Endothelial cell of umbilical vein (primary cell): ENCODE measurements around the gene SMAD1. TPM values are rescaled to one million over a fixed set of nuclear protein-coding genes. Genes with fewer than 3 reads are reported as not detected.
A peak's percentile ranks its signal among the peaks of the same experiment; 100 is the strongest.

Source experiments
- BruUV-seq: library from RNA; stranded (reverse); fragments of 400-500 nt; replicated peaks from 2 replicates; lab custom pipeline; 2021; lab: Mats Ljungman, UMichigan
- CTCF ChIA-PET: fragments of 300-600, 350-600 bp; sonication (Branson Sonifier 250); formaldehyde crosslinking; loops from one replicate; lab custom pipeline; 2021; ENCODE audit warnings: antibody characterized with exemption, inconsistent platforms; lab: Charles Lee
- POLR2A ChIA-PET: fragments of 300-600, 350-600 bp; sonication (Branson Sonifier 250); formaldehyde crosslinking; loops from one replicate; lab custom pipeline; 2021; ENCODE audit warnings: antibody characterized with exemption, inconsistent platforms; lab: Charles Lee
- DNase-seq: peaks from one replicate; pipeline ENCODE4 v3.0.0-alpha.2; 2011; ENCODE audit warnings: low read depth, low spot score
- FAIRE-seq: peaks from 2 replicates; lab custom pipeline; 2011; peaks lifted over from hg19 to GRCh38; lab: Jason Lieb, UNC
- H2AFZ ChIP-seq: 2 replicates; pipeline ENCODE4 v1.6.0; 2012; ENCODE audit warnings: low read depth, low read length, control low read depth, inconsistent platforms
- H3K27ac ChIP-seq: 2 replicates; pipeline ENCODE4 v1.5.1; 2011; ENCODE audit warnings: low read depth, mild to moderate bottlenecking, control low read depth, low read length, moderate library complexity; ENCODE audit not compliant: insufficient read depth
- H3K27me3 ChIP-seq, 2 experiments: 2 replicates each; pipeline versions ENCODE4 v1.6.0 to v1.6.1; 2011; ENCODE audit warnings: low read length in 2 of 2, mixed read lengths in 1 of 2; ENCODE audit not compliant: control insufficient read depth in 2 of 2, insufficient read depth in 2 of 2
- H3K36me3 ChIP-seq, 2 experiments: 2 replicates in 1 of 2; 3 replicates in 1 of 2; pipeline ENCODE4 v1.5.1; 2011; ENCODE audit warnings: low read length in 2 of 2, mild to moderate bottlenecking in 1 of 2, moderate library complexity in 1 of 2; ENCODE audit not compliant: control insufficient read depth in 2 of 2, insufficient read depth in 2 of 2; ENCODE audit errors: extremely low read depth in 1 of 2
- H3K4me1 ChIP-seq: 3 replicates; pipeline ENCODE4 v1.5.1; 2011; ENCODE audit warnings: mild to moderate bottlenecking, low read length; ENCODE audit not compliant: control insufficient read depth, insufficient read depth; ENCODE audit errors: extremely low read depth
- H3K4me2 ChIP-seq: 2 replicates; pipeline ENCODE4 v1.6.1; 2011; ENCODE audit warnings: low read length, control low read depth, mixed read lengths; ENCODE audit not compliant: insufficient read depth
- H3K4me3 ChIP-seq, 3 experiments: fragments of 200-600 bp in 1 of 3; sonication (generic), shearing (Covaris generic) in 1 of 3; replicated peaks in 1 of 3; 2 replicates each; pipeline ENCODE4 v1.5.1; 2011 to 2016; ENCODE audit warnings: control low read depth in 3 of 3, low read length in 3 of 3, mild to moderate bottlenecking in 2 of 3, inconsistent platforms in 1 of 3, low read depth in 1 of 3, moderate library complexity in 1 of 3; ENCODE audit not compliant: insufficient read depth in 1 of 3
- H3K79me2 ChIP-seq: 2 replicates; pipeline ENCODE4 v1.6.0; 2012; ENCODE audit warnings: low read length, inconsistent platforms; ENCODE audit not compliant: control insufficient read depth, insufficient read depth
- H3K9ac ChIP-seq: replicated peaks from 2 replicates; pipeline ENCODE3; 2011; ENCODE audit warnings: low read length, control low read depth; ENCODE audit not compliant: insufficient read depth; ENCODE audit errors: extremely low read depth
- H3K9me1 ChIP-seq: replicated peaks from 3 replicates; pipeline ENCODE4 v1.6.0; 2011; ENCODE audit warnings: mild to moderate bottlenecking, low read length; ENCODE audit not compliant: control insufficient read depth, insufficient read depth; ENCODE audit errors: extremely low read depth
- H3K9me3 ChIP-seq: replicated peaks from 2 replicates; pipeline ENCODE4 v1.5.1; 2012; ENCODE audit warnings: low read length, inconsistent platforms; ENCODE audit not compliant: control insufficient read depth, insufficient read depth
- H4K20me1 ChIP-seq: replicated peaks from 2 replicates; pipeline ENCODE3; 2011; ENCODE audit warnings: mild to moderate bottlenecking, low read length; ENCODE audit not compliant: control insufficient read depth, insufficient read depth; ENCODE audit errors: extremely low read depth
- EZH2 ChIP-seq: IDR thresholded peaks from 2 replicates; pipeline ENCODE4 v1.6.1; 2012; ENCODE audit warnings: borderline replicate concordance, low read depth, mild to moderate bottlenecking, moderate library complexity, low read length, inconsistent platforms; ENCODE audit not compliant: severe bottlenecking
- FOS ChIP-seq: IDR thresholded peaks from 2 replicates; pipeline ENCODE4 v1.6.1; 2011; ENCODE audit warnings: mild to moderate bottlenecking, low read length, moderate library complexity, borderline replicate concordance; ENCODE audit not compliant: insufficient read depth
- GATA2 ChIP-seq: IDR thresholded peaks from 2 replicates; pipeline ENCODE4 v1.7.0; 2011; ENCODE audit warnings: low read depth, mild to moderate bottlenecking, moderate library complexity, mixed read lengths, low read length; ENCODE audit not compliant: insufficient read length, insufficient read depth
- JUN ChIP-seq: IDR thresholded peaks from 2 replicates; pipeline ENCODE4 v1.6.1; 2011; ENCODE audit warnings: borderline replicate concordance, low read depth; ENCODE audit not compliant: insufficient read length, insufficient read depth
- MAX ChIP-seq: IDR thresholded peaks from 2 replicates; pipeline ENCODE4 v1.6.1; 2011; ENCODE audit not compliant: insufficient read depth, insufficient read length
- MYC ChIP-seq: IDR thresholded peaks from one replicate; pipeline ENCODE4 v1.6.1; 2011; ENCODE audit warnings: mild to moderate bottlenecking, low read depth, low read length
- POLR2A ChIP-seq: IDR thresholded peaks from 2 replicates; pipeline ENCODE4 v1.6.1; 2012; ENCODE audit warnings: low read depth, mild to moderate bottlenecking, control low read depth, low read length
- POLR2AphosphoS5 ChIP-seq: IDR thresholded peaks from 2 replicates; pipeline ENCODE4 v1.6.1; 2012; ENCODE audit warnings: low read depth, mild to moderate bottlenecking, control low read depth, low read length, moderate library complexity; ENCODE audit not compliant: insufficient read depth
- dilution Hi-C: fragments of 300-500 bp; cut with MboI; formaldehyde crosslinking; loops from one replicate; pipeline ENCODE4 v1.15.0; 2019; ENCODE audit warnings: low sequenced_read_pairs; ENCODE audit not compliant: extremely low pct_ligation_motif_present
- intact Hi-C: fragments of 100-400 bp; cut with micrococcal nuclease; formaldehyde crosslinking; loops from one replicate; pipeline ENCODE4 v1.10.0; 2022
- polyA plus RNA-seq, 4 experiments: library from polyadenylated mRNA; depleted of rRNA in 3 of 4; stranded (reverse) in 3 of 4; unstranded in 1 of 4; fragments of >200 nt; gene quantifications; 2 replicates each; pipeline versions ENCODE4 v1.2.1 to v1.2.3, GENCODE V29; 2011 to 2012; ENCODE audit warnings: missing spikeins in 1 of 4
- total RNA-seq: library from RNA; stranded (reverse); gene quantifications from 2 replicates; pipeline ENCODE4 v1.2.3, GENCODE V29; 2021
- TF ChIP-seq, protein P1 (sequence below), 2 donors: IDR thresholded peaks; 1 replicate in 1 of 2; 2 replicates in 1 of 2; pipeline ENCODE4 v1.5.1; 2011; ENCODE audit warnings: low read length in 2 of 2, mild to moderate bottlenecking in 2 of 2, moderate library complexity in 2 of 2, control low read depth in 1 of 2, inconsistent platforms in 1 of 2, low read depth in 1 of 2; ENCODE audit not compliant: insufficient read depth in 1 of 2; ENCODE audit errors: extremely low read depth in 1 of 2

SMAD1 gene
- total and polyA plus RNA-seq, 2 donors (not counting 3 experiments of a cell fraction or from before 2014, with no cell fraction given) = 101 to 116 TPM

DNA sequence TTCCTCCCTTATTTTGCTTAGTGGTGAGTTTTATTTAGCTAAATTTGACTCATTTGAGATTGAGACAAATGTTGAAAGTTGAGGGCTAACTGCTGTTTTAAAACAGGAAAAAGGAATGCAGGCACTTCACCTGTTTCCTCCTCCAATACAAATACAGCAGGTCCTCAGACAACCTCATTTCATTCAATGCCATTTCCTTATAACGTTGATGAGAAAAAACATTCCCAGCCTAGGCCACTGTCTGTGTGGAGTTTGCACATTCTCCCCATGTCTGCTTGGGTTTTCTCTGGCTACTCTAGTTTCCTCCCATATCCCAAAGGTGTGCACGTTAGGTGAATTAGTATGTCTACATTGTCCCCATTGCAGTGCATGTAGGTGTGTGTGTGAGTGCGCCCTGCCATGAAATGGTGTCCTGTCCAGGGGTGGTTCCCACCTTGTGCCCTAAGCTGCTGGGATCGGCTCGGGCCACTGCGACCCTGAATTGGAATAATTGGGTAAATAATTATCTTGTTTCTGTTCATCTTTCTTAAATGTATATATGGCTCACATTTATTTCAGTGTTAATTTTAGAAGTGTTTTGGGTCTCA, 21.9 kb downstream of the SMAD1 start:
- POLR2A ChIA-PET = no interaction called here
- Histone ChIP-seq H4K20me1 (no peaks in the 10 kb centered on the region), H2AFZ (no peak overlapping the region), H3K27me3 (no peaks in the 10 kb centered on the region), H3K27ac (no peak overlapping the region), H3K4me1 (peaks cover 79% of the 10 kb centered on the region), H3K4me3 (no peak overlapping the region), H3K79me2 (peaks cover 91% of the 10 kb centered on the region), H3K9me3 (no peaks in the 10 kb centered on the region), H3K9ac (no peak overlapping the region), H3K9me1 (no peaks in the 10 kb centered on the region), H3K4me2 (peak overlapping the region; percentile 9), H3K36me3 (no peaks in the 10 kb centered on the region)
- no peak for TF ChIP-seq EZH2
- no peak for TF ChIP-seq POLR2A
- TF ChIP-seq JUN = no peak
- no peak for TF ChIP-seq POLR2AphosphoS5
- TF ChIP-seq, protein P1, sequence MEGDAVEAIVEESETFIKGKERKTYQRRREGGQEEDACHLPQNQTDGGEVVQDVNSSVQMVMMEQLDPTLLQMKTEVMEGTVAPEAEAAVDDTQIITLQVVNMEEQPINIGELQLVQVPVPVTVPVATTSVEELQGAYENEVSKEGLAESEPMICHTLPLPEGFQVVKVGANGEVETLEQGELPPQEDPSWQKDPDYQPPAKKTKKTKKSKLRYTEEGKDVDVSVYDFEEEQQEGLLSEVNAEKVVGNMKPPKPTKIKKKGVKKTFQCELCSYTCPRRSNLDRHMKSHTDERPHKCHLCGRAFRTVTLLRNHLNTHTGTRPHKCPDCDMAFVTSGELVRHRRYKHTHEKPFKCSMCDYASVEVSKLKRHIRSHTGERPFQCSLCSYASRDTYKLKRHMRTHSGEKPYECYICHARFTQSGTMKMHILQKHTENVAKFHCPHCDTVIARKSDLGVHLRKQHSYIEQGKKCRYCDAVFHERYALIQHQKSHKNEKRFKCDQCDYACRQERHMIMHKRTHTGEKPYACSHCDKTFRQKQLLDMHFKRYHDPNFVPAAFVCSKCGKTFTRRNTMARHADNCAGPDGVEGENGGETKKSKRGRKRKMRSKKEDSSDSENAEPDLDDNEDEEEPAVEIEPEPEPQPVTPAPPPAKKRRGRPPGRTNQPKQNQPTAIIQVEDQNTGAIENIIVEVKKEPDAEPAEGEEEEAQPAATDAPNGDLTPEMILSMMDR (IDR thresholded peaks at IDR 0.05; ENCODE audit: extremely low read depth in 1 of 2, insufficient read depth in 1 of 2, low read depth in 1 of 2, low read length in 2 of 2) = no peak
- TF ChIP-seq MYC = no peak
- TF ChIP-seq GATA2 = no peak
- no peak for TF ChIP-seq FOS
- no peak for TF ChIP-seq MAX
- CTCF ChIA-PET = no interaction called here
- DNase-seq (peak; percentile 63), FAIRE-seq (no peak)
- dilution Hi-C loops (no loop called here), intact Hi-C loops (loop anchor here (5.0 kb wide), 2 partner anchors 114 to 351 kb away; partner anchors contain the start of gene MMAA)
- BruUV-seq = TSS peak; percentile 4
